NCI-H2196 treated with DMSO at 0.1 percent for 48 hours (cell line): Measurements from ENCODE around the gene CDCA3.

Experiments used
- DNase-seq: peaks from one replicate; lab custom pipeline; 2025; ENCODE audit not compliant: unreplicated experiment; lab: John Stamatoyannopoulos, UW

CDCA3 gene

GRCh38 chr12:6853626-6854025 is 2.5 kb upstream of the CDCA3 start:
- DNase-seq, result no peak

GRCh38 chr12:6852651-6853354 is 1.7 kb upstream of the CDCA3 start:
- no peak for DNase-seq

- DNase-seq, result peak; percentile 88
Observed at GRCh38 chr12:6851921-6852650, 1.0 kb upstream of the CDCA3 start, which contains the start of gene USP5. TSS of gene USP5 (plus strand) at chr12:6852150. CDS start at chr12:6852180, 30 bp downstream.

- DNase-seq, result no peak
Observed at GRCh38 chr12:6850796-6851152, 312 bp downstream of the CDCA3 start.

- DNase-seq, result no peak
Observed at GRCh38 chr12:6849976-6850560, 1.0 kb downstream of the CDCA3 start.

- DNase-seq, result no peak
Observed at GRCh38 chr12:6849427-6849826, 1.7 kb downstream of the CDCA3 start.

GRCh38 chr12:6847676-6848075 is 3.4 kb downstream of the CDCA3 start:
- DNase-seq, result no peak

- no peak for DNase-seq
Observed at GRCh38 chr12:6846316-6846869, 4.7 kb downstream of the CDCA3 start.

- DNase-seq, result no peak
Observed at GRCh38 chr12:6845395-6845794, 5.7 kb downstream of the CDCA3 start.

- no peak for DNase-seq
Observed at GRCh38 chr12:6843118-6843902, 7.8 kb downstream of the CDCA3 start.

GRCh38 chr12:6842075-6842474 is 9.0 kb downstream of the CDCA3 start:
- no peak for DNase-seq

GRCh38 chr12:6840761-6841515 is 10.1 kb downstream of the CDCA3 start, which contains the start of gene GNB3:
TSS of gene GNB3 (plus strand) at chr12:6840925. CDS start at chr12:6841288, 363 bp downstream.
- no peak for DNase-seq

- no peak for DNase-seq
Observed at GRCh38 chr12:6840330-6840729, 10.8 kb downstream of the CDCA3 start.

- peak; percentile 7 for DNase-seq
Observed at GRCh38 chr12:6839482-6840201, 11.4 kb downstream of the CDCA3 start.

- no peak for DNase-seq
Observed at GRCh38 chr12:6838854-6839253, 12.2 kb downstream of the CDCA3 start.

GRCh38 chr12:6837370-6838060 is 13.6 kb downstream of the CDCA3 start:
- no peak for DNase-seq

- DNase-seq, result no peak
Observed at GRCh38 chr12:6836851-6837250, 14.2 kb downstream of the CDCA3 start.

GRCh38 chr12:6834873-6835272 is 16.2 kb downstream of the CDCA3 start:
- DNase-seq, result no peak

GRCh38 chr12:6834254-6834653 is 16.8 kb downstream of the CDCA3 start:
- no peak for DNase-seq
